ENCODE measurements around the gene B3GALT6.

B3GALT6 gene

DNA sequence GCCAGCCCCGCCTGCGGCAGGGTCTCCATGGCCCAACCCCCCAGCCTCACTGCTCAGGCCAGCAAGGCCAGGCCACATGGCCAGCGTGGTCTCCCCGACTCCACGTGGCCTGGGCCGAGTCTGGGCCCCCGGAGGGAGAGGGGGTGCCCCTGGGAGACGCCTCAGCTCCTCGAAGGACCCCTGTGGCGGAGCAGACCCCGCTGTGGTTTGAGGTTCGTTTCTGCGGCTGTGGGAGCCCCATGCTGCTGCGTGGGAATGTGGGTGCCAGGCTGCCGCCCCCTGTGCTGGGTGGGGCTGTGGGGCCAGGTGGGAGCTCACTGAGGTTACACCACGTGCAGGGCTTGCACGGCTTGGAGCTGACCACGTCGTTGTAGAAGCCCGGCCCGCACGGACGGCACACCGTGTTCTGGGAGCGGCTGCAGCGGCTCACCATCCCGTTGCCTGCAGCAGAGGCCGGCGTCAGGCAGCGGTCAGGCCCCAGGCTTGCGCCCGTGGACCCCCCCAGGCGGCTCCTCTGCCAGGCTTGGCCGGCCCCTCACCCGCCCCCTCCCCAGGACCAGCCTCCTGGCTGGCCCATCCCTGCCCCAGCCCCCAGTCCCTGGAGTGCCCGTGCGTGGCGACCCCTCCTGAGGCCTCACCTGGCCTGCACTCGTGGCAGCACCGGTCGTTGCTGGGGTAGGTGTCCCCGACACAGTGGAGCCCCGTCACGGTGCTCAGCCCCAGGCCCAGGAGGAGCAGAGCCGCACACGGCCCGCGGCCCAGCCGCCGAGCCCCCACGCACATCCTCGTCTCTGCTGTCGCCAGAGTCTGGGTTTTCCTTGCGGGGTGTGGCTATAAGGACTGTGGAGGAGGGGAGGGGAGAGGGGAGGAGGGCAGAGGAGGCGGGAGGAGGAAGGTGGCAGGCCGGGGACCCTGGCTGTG lies 18.4 kb upstream of the B3GALT6 start, which contains the start of gene TNFRSF4:
Gene TNFRSF4 (minus strand): TSS at position 809 of the 921 bp plus-strand sequence. CDS start 26 bp downstream, at position 783.
- no peak for TF ChIP-seq CEBPB (IDR thresholded peaks at IDR 0.05)
- no peak for TF ChIP-seq TCF12 (IDR thresholded peaks at IDR 0.05; ENCODE audit: low read depth)
- no peak for TF ChIP-seq NFIC (IDR thresholded peaks at IDR 0.05)
- TF ChIP-seq YY1 (IDR thresholded peaks at IDR 0.05; ENCODE audit: low read depth): no peak
- TF ChIP-seq, protein P1, sequence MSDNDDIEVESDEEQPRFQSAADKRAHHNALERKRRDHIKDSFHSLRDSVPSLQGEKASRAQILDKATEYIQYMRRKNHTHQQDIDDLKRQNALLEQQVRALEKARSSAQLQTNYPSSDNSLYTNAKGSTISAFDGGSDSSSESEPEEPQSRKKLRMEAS (IDR thresholded peaks at IDR 0.05): no peak
- TF ChIP-seq, protein P2, sequence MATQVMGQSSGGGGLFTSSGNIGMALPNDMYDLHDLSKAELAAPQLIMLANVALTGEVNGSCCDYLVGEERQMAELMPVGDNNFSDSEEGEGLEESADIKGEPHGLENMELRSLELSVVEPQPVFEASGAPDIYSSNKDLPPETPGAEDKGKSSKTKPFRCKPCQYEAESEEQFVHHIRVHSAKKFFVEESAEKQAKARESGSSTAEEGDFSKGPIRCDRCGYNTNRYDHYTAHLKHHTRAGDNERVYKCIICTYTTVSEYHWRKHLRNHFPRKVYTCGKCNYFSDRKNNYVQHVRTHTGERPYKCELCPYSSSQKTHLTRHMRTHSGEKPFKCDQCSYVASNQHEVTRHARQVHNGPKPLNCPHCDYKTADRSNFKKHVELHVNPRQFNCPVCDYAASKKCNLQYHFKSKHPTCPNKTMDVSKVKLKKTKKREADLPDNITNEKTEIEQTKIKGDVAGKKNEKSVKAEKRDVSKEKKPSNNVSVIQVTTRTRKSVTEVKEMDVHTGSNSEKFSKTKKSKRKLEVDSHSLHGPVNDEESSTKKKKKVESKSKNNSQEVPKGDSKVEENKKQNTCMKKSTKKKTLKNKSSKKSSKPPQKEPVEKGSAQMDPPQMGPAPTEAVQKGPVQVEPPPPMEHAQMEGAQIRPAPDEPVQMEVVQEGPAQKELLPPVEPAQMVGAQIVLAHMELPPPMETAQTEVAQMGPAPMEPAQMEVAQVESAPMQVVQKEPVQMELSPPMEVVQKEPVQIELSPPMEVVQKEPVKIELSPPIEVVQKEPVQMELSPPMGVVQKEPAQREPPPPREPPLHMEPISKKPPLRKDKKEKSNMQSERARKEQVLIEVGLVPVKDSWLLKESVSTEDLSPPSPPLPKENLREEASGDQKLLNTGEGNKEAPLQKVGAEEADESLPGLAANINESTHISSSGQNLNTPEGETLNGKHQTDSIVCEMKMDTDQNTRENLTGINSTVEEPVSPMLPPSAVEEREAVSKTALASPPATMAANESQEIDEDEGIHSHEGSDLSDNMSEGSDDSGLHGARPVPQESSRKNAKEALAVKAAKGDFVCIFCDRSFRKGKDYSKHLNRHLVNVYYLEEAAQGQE (IDR thresholded peaks at IDR 0.05; ENCODE audit: low read depth): no peak
- no peak for TF ChIP-seq EGR1 (IDR thresholded peaks at IDR 0.05)
- TF ChIP-seq RAD21 (IDR thresholded peaks at IDR 0.05; ENCODE audit: low read depth): no peak
- TF ChIP-seq ZBTB7A (IDR thresholded peaks at IDR 0.05; ENCODE audit: low read depth): no peak
- TF ChIP-seq CREB1 (IDR thresholded peaks at IDR 0.05; ENCODE audit: low read depth): no peak
- no peak for TF ChIP-seq TAF1 (IDR thresholded peaks at IDR 0.05; ENCODE audit: low read depth)
- no peak for TF ChIP-seq EP300 (IDR thresholded peaks at IDR 0.05; ENCODE audit: borderline replicate concordance)
- no peak for TF ChIP-seq USF1 (IDR thresholded peaks at IDR 0.05)
- TF ChIP-seq FOXM1 (IDR thresholded peaks at IDR 0.05; ENCODE audit: borderline replicate concordance, low read depth): no peak

- TF ChIP-seq FOXM1 (IDR thresholded peaks at IDR 0.05; ENCODE audit: borderline replicate concordance, low read depth): no peak
- TF ChIP-seq USF1 (IDR thresholded peaks at IDR 0.05): no peak
- TF ChIP-seq YY1 (IDR thresholded peaks at IDR 0.05; ENCODE audit: low read depth): no peak
- TF ChIP-seq, protein P1 (IDR thresholded peaks at IDR 0.05): no peak
- TF ChIP-seq, protein P2 (IDR thresholded peaks at IDR 0.05; ENCODE audit: low read depth): no peak
- TF ChIP-seq TAF1 (IDR thresholded peaks at IDR 0.05; ENCODE audit: low read depth): no peak
- TF ChIP-seq TCF12 (IDR thresholded peaks at IDR 0.05; ENCODE audit: low read depth): no peak
- TF ChIP-seq CEBPB (IDR thresholded peaks at IDR 0.05): no peak
These were observed 16.9 kb upstream of the B3GALT6 start for GRCh38 chr1:1215080-1215676.

GRCh38 chr1:1215881-1216605 lies 16.0 kb upstream of the B3GALT6 start:
- TF ChIP-seq TAF1 (IDR thresholded peaks at IDR 0.05; ENCODE audit: low read depth) (no peak), NFIC (IDR thresholded peaks at IDR 0.05) (no peak), FOXM1 (IDR thresholded peaks at IDR 0.05; ENCODE audit: borderline replicate concordance, low read depth) (no peak), ZBTB7A (IDR thresholded peaks at IDR 0.05; ENCODE audit: low read depth) (0 out of 2 replicates have a peak, but pooled peaks have one; percentile 9), TCF12 (IDR thresholded peaks at IDR 0.05; ENCODE audit: low read depth) (no peak)

DNA sequence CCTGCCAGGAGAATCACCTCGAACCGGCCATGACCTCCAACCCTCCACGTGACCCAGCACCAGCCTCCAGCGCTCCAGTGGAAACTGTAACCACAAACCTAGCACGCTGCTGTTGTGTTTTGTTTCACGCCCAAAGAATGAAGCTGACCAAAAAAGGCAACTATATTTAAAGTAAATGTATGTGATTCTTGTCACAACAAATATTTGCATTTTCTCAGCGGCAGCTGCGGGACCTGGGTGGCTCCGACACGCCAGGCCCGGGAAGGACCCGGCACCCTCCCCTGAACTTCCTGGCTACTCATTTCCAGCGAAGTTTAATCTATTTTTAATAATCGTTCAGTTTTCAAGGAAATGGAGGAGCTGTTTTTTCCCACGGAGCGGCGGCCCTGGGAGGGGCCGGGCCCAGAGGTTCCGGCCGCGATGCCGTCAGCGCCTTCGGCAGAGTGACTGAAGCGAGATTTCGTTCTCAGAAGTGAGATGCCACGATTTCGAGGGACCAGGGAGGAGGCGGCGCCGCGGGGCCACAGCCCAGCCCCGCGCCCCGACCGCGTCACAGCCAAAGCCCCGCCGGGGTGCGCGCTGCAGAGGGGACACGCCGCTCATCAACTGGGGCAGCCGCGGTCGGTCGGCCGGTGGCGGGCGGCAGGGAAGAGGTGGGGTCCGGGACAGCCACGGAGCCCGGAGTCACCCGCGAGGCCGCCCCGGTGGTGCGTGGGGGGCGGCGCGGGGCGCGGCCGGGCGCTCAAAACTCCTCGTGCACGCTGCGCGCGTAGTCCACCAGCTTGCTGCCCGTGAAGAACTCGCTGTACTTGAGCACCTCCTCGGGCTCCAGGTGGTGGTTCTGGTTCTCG lies 15.0 kb upstream of the B3GALT6 start:
- TF ChIP-seq FOXM1 (IDR thresholded peaks at IDR 0.05; ENCODE audit: borderline replicate concordance, low read depth): no peak
- TF ChIP-seq YY1 (IDR thresholded peaks at IDR 0.05; ENCODE audit: low read depth): no peak
